Measurements from ENCODE around the gene EMC8.

Gene EMC8

GRCh38 chr16:85728879-85729278 lies 70.5 kb downstream of the EMC8 start:
- Histone ChIP-seq H3K9me3 (ENCODE audit: control insufficient read depth, insufficient read depth, low read depth, low read length) (no peaks in the 10 kb centered on the region), H3K4me3 (ENCODE audit: low read depth, low read length) (no peak overlapping the region), H3K4me1 (ENCODE audit: control insufficient read depth, insufficient read depth, low read length) (no peaks in the 10 kb centered on the region), H3K36me3 (ENCODE audit: control insufficient read depth in 2 of 2, insufficient read depth in 1 of 2, low read length in 2 of 2) (no peaks in the 10 kb centered on the region), H3K27ac (ENCODE audit: extremely low read depth, low read depth, low read length) (no peak overlapping the region)
- TF ChIP-seq, protein P1, sequence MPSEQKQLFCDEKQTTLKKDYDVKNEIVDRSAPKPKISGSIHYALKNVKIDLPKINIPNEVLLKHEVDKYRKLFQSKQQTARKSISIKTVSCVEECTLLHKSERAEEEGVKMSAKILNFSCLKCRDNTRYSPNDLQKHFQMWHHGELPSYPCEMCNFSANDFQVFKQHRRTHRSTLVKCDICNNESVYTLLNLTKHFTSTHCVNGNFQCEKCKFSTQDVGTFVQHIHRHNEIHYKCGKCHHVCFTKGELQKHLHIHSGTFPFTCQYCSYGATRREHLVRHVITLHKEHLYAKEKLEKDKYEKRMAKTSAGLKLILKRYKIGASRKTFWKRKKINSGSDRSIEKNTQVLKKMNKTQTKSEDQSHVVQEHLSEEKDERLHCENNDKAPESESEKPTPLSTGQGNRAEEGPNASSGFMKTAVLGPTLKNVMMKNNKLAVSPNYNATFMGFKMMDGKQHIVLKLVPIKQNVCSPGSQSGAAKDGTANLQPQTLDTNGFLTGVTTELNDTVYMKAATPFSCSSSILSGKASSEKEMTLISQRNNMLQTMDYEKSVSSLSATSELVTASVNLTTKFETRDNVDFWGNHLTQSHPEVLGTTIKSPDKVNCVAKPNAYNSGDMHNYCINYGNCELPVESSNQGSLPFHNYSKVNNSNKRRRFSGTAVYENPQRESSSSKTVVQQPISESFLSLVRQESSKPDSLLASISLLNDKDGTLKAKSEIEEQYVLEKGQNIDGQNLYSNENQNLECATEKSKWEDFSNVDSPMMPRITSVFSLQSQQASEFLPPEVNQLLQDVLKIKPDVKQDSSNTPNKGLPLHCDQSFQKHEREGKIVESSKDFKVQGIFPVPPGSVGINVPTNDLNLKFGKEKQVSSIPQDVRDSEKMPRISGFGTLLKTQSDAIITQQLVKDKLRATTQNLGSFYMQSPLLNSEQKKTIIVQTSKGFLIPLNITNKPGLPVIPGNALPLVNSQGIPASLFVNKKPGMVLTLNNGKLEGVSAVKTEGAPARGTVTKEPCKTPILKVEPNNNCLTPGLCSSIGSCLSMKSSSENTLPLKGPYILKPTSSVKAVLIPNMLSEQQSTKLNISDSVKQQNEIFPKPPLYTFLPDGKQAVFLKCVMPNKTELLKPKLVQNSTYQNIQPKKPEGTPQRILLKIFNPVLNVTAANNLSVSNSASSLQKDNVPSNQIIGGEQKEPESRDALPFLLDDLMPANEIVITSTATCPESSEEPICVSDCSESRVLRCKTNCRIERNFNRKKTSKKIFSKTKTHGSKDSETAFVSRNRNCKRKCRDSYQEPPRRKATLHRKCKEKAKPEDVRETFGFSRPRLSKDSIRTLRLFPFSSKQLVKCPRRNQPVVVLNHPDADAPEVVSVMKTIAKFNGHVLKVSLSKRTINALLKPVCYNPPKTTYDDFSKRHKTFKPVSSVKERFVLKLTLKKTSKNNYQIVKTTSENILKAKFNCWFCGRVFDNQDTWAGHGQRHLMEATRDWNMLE (tag by site-specific recombination; conservative IDR thresholded peaks at IDR 0.05; ENCODE audit: low read depth), result no peak
- TF ChIP-seq, protein P2, sequence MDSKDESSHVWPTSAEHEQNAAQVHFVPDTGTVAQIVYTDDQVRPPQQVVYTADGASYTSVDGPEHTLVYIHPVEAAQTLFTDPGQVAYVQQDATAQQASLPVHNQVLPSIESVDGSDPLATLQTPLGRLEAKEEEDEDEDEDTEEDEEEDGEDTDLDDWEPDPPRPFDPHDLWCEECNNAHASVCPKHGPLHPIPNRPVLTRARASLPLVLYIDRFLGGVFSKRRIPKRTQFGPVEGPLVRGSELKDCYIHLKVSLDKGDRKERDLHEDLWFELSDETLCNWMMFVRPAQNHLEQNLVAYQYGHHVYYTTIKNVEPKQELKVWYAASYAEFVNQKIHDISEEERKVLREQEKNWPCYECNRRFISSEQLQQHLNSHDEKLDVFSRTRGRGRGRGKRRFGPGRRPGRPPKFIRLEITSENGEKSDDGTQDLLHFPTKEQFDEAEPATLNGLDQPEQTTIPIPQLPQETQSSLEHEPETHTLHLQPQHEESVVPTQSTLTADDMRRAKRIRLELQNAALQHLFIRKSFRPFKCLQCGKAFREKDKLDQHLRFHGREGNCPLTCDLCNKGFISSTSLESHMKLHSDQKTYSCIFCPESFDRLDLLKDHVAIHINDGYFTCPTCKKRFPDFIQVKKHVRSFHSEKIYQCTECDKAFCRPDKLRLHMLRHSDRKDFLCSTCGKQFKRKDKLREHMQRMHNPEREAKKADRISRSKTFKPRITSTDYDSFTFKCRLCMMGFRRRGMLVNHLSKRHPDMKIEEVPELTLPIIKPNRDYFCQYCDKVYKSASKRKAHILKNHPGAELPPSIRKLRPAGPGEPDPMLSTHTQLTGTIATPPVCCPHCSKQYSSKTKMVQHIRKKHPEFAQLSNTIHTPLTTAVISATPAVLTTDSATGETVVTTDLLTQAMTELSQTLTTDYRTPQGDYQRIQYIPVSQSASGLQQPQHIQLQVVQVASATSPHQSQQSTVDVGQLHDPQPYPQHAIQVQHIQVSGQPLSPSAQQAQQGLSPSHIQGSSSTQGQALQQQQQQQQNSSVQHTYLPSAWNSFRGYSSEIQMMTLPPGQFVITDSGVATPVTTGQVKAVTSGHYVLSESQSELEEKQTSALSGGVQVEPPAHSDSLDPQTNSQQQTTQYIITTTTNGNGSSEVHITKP (tag by site-specific recombination; IDR thresholded peaks at IDR 0.05), result 0 out of 2 replicates have a peak, but pooled peaks have one; percentile 20
- no peak for TF ChIP-seq ZNF843 (tag by site-specific recombination; IDR thresholded peaks at IDR 0.05)
- TF ChIP-seq ZNF114 (tag by site-specific recombination; IDR thresholded peaks at IDR 0.05), result no peak
- no peak for TF ChIP-seq ZNF350 (tag by site-specific recombination; IDR thresholded peaks at IDR 0.05)
- no peak for TF ChIP-seq SP3 (tag by site-specific recombination; IDR thresholded peaks at IDR 0.05)
- POLR2A ChIA-PET, result no interaction called here
- CTCF ChIA-PET, result interaction anchor here (0.6 to 1.3 kb wide), 5 partner anchors 10 to 344 kb away, joined by 3 to 5 read pairs (median 3); no protein-coding TSS in a partner anchor

All from HEK293 (cell line).